ENCODE results near the gene HMCN1. TPM values are rescaled to one million over a fixed set of nuclear protein-coding genes. Genes with fewer than 3 reads are reported as not detected.

Gene HMCN1
- total RNA-seq, 2 donors from 2014 or later = 3.5 to 9.9 TPM

DNA sequence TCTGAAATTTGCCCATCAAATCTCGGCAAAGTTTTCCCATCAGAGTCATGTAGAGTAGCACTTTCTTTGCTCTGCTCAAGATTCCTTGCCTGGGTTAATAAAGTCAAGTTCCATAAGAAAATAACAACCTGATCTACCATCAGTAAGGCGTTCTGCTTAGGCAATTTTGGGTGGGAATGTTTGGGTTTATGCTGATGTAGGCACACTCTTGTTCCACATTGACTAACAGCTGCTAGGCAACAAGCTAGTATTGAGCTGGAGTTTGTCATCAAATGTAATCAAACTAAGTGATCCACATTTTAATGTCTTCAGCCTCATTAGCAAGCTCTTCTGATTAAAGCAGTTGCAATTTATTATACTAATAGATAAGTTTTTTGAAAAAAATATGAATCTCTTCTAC is 12.1 kb upstream of the HMCN1 start:
- TF ChIP-seq POLR2A (IDR thresholded peaks at IDR 0.05) = no peak
- TF ChIP-seq POLR2AphosphoS5 (IDR thresholded peaks at IDR 0.05) = no peak
- TF ChIP-seq, protein P1, sequence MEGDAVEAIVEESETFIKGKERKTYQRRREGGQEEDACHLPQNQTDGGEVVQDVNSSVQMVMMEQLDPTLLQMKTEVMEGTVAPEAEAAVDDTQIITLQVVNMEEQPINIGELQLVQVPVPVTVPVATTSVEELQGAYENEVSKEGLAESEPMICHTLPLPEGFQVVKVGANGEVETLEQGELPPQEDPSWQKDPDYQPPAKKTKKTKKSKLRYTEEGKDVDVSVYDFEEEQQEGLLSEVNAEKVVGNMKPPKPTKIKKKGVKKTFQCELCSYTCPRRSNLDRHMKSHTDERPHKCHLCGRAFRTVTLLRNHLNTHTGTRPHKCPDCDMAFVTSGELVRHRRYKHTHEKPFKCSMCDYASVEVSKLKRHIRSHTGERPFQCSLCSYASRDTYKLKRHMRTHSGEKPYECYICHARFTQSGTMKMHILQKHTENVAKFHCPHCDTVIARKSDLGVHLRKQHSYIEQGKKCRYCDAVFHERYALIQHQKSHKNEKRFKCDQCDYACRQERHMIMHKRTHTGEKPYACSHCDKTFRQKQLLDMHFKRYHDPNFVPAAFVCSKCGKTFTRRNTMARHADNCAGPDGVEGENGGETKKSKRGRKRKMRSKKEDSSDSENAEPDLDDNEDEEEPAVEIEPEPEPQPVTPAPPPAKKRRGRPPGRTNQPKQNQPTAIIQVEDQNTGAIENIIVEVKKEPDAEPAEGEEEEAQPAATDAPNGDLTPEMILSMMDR (IDR thresholded peaks at IDR 0.05) = no peak
- no peaks in the 10 kb centered on the region for H3K4me1 ChIP-seq (replicated peaks)
- no peaks in the 10 kb centered on the region for H3K27me3 ChIP-seq (replicated peaks; ENCODE audit: insufficient read depth)
- H3K27ac ChIP-seq = no peak overlapping the region
- no peak overlapping the region for H3K4me3 ChIP-seq
- WGBS = 99% methylated on average over 2 of the region's 2 CpGs
- intact Hi-C loops (cut with DNase I) = no loop called here
- no peak for DNase-seq (ENCODE audit: low spot score)
- H3K36me3 ChIP-seq = no peaks in the 10 kb centered on the region
- no peaks in the 10 kb centered on the region for H3K9me3 ChIP-seq

DNA sequence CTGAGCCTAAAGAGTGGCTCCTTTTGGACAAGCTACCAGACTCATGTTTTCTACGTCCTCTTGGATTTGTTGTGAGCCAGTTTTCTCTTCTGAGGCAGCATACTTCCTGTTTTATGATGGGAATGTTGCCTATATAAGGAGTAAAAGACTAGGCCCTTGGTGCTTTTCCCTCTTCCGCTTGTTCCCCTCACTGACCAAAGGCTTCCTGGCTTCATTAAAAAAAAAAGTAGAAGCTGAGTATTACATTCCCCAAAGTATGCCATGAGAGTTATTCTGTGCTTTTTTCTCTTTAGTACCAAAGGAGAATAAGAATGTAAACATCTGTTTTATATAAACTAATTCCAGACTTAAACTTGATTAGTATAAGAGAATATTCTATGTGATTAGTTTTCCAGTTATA is 6.5 kb upstream of the HMCN1 start:
- no peak for TF ChIP-seq POLR2AphosphoS5 (IDR thresholded peaks at IDR 0.05)
- WGBS = 88% methylated on average over 2 of the region's 2 CpGs
- intact Hi-C loops (cut with DNase I) = no loop called here

GRCh38 chr1:185731446-185731845 is 2.7 kb upstream of the HMCN1 start:
- TF ChIP-seq, protein P1 (IDR thresholded peaks at IDR 0.05) = no peak
- TF ChIP-seq POLR2AphosphoS5 (IDR thresholded peaks at IDR 0.05) = no peak
- no peak for TF ChIP-seq POLR2A (IDR thresholded peaks at IDR 0.05)
- Histone ChIP-seq H3K27ac (no peak overlapping the region), H3K27me3 (replicated peaks; ENCODE audit: insufficient read depth) (peaks cover 2% of the 10 kb centered on the region), H3K4me1 (replicated peaks) (no peaks in the 10 kb centered on the region), H3K9me3 (no peaks in the 10 kb centered on the region), H3K36me3 (no peaks in the 10 kb centered on the region), H3K4me3 (no peak overlapping the region)
- intact Hi-C loops (cut with DNase I) = no loop called here
- WGBS = 66% methylated on average over 1 of the region's 1 CpG
- no peak for DNase-seq (ENCODE audit: low spot score)

More for the DNA sequence above, 6.5 kb upstream of the HMCN1 start:
- H3K27ac ChIP-seq = no peak overlapping the region
- no peaks in the 10 kb centered on the region for H3K9me3 ChIP-seq
- H3K4me3 ChIP-seq = no peak overlapping the region
- H3K4me1 ChIP-seq (replicated peaks) = no peaks in the 10 kb centered on the region
- H3K36me3 ChIP-seq = no peaks in the 10 kb centered on the region
- no peaks in the 10 kb centered on the region for H3K27me3 ChIP-seq (replicated peaks; ENCODE audit: insufficient read depth)
- DNase-seq (ENCODE audit: low spot score) = no peak

DNA sequence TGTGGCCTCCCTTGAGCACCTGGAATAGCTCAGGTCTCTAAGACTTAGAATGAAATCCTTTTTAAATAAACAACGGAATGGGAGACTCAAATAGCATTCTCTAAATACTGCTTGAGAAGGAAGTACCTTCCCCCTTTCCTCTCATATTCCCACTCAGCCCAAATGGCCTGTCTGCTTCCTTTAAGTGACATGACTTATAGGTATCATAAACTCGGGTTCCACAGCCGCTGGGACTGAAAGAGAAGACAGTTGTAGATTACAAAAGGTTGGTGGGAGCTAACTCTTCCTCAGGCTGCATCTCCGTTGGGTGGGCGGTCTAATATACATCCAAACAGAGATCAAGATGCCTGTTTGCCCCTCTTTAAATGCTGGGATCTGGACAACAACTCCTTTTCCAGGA is 1.2 kb upstream of the HMCN1 start:
- TF ChIP-seq POLR2AphosphoS5 (IDR thresholded peaks at IDR 0.05) = no peak
- TF ChIP-seq POLR2A (IDR thresholded peaks at IDR 0.05) = no peak
- TF ChIP-seq, protein P1 (IDR thresholded peaks at IDR 0.05) = no peak
- 63% methylated on average over 5 of the region's 5 CpGs for WGBS
- no peak for DNase-seq (ENCODE audit: low spot score)
- intact Hi-C loops (cut with DNase I) = no loop called here
- H3K9me3 ChIP-seq = no peaks in the 10 kb centered on the region
- no peaks in the 10 kb centered on the region for H3K4me1 ChIP-seq (replicated peaks)
- H3K36me3 ChIP-seq = no peaks in the 10 kb centered on the region
- H3K4me3 ChIP-seq = no peak overlapping the region
- no peak overlapping the region for H3K27ac ChIP-seq
- peaks cover 2% of the 10 kb centered on the region for H3K27me3 ChIP-seq (replicated peaks; ENCODE audit: insufficient read depth)

- H3K9me3 ChIP-seq = no peaks in the 10 kb centered on the region
- WGBS = 21% methylated on average over 10 of the region's 10 CpGs
- intact Hi-C loops (cut with DNase I) = no loop called here
- peak overlapping the region; percentile 18 to 38 for H3K4me3 ChIP-seq
- peak overlapping the region in 1 of 2 donors; percentile 49 for H3K27ac ChIP-seq
- no peak for DNase-seq (ENCODE audit: low spot score)
- H3K36me3 ChIP-seq = no peaks in the 10 kb centered on the region
- H3K27me3 ChIP-seq (replicated peaks; ENCODE audit: insufficient read depth) = peaks cover 2% of the 10 kb centered on the region
- TF ChIP-seq POLR2A (IDR thresholded peaks at IDR 0.05) = no peak
- TF ChIP-seq POLR2AphosphoS5 (IDR thresholded peaks at IDR 0.05) = no peak
- TF ChIP-seq, protein P1 (IDR thresholded peaks at IDR 0.05) = no peak
- H3K4me1 ChIP-seq (replicated peaks) = no peaks in the 10 kb centered on the region
These were observed 924 bp downstream of the HMCN1 start for GRCh38 chr1:185734929-185735700.
